ENCODE results near the gene LGALS9.
"Not testable (repeated sequence)": the region's sequence is repeated elsewhere in the genome, so short reads cannot be mapped to it uniquely, and the experiment has no call there.

Gene LGALS9

DNA sequence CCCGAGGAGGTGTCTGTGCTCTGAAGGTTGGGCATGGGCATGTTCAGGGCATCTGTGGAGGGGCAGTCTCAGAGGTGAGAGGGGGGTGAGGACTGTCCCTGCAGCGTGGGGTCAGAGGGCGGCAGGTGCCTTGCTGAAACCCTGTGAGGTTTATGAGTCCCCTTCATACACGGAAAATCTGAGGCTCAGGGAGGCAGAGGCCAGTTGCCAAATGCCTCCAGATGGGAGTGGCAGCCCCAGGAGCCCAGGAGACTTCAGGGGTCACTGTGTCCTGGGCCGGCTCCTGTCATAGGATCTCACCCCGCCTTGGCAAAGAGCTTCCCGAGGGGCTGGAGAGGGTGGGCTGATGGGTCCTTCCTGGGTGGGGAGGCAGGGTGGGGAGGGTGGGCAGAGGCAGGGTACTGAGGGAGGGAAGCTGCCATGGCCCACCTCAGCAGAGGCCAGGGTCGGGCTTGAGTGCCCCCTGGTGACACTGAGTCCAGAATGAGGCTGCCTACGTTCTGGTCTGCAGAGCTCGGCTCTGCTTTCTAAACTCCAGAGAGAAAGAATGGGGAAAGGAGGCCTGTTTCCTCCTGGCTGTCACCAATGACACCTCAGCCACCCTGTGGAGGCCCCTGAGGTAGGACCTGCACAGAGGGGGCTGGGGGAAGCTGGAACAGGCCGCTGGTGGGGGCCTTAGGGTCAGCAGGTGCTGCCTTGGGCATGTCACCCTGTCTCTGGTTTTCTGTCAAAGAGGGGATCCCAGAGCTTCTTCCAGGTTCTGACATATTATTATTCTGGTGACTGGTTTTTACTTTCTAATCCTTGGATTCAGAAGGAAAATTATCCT is 1.1 kb downstream of the LGALS9 start:
- no peak for DNase-seq

DNA sequence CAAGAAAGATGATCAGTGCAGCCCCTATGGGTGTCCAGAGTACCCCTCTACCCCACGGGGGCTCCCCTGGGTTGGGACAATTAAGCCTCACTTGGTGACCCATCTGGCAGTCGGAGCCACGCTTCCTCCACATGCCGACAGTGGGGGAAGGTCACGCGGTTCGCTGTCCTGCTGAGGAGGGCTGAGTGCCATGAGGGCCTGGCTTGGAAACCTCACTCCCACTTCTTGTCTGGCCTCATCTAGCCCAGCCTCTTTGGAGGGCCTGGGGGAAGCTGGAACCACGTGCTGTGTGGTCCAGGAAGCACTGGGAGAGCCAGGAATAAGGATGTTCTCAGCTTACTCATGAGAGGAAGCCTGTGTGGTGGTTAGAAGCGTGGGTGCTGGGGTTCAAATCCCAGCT is 1.8 kb downstream of the LGALS9 start:
- peak in 1 of 2 donors; percentile 15 for DNase-seq

GRCh38 chr17:27633312-27634025 is 2.5 kb downstream of the LGALS9 start:
- DNase-seq, result no peak

DNA sequence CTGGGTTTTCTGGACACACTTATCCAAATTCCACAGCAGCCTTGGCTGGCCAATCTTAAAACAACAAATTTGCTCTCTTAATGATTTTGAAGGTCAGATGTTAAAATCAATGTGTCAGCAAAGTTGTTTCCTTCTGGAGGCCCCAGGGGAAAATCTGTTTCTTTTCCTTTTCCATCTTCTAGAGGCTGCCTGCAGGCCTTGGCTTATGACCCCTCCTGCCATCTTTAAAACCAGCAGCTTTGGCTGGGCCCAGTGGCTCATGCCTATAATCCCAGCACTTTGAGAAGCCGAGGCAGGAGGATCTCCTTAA is 3.0 kb downstream of the LGALS9 start:
- DNase-seq, result no peak

DNA sequence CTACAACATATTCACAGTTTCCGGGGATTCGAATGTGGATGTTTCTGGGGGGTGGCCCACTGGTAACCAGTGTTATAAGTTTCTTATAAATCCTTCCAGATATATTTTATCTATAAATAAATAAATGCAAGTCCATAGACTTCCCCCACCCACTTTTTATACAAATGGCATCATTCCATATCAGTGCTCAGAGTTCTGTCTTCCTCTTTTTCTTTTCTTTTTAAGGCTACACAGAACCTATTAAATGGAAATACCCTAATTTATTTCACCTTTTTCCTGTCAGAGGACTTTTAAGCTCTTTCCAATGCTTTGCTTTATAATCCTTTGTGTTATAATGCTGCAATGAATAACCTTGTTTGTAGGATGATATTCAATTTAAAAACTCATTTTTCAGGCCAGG is 3.8 kb downstream of the LGALS9 start:
- DNase-seq, result no peak

- peak; percentile 16 to 52 for DNase-seq
These were observed 4.4 kb downstream of the LGALS9 start for GRCh38 chr17:27635275-27635823.

GRCh38 chr17:27636005-27636520 is 5.1 kb downstream of the LGALS9 start:
- DNase-seq, result not testable (repeated sequence)

GRCh38 chr17:27637818-27638217 is 6.8 kb downstream of the LGALS9 start:
- not testable (repeated sequence) for DNase-seq

GRCh38 chr17:27638415-27638914 is 7.5 kb downstream of the LGALS9 start:
- not testable (repeated sequence) for DNase-seq

DNA sequence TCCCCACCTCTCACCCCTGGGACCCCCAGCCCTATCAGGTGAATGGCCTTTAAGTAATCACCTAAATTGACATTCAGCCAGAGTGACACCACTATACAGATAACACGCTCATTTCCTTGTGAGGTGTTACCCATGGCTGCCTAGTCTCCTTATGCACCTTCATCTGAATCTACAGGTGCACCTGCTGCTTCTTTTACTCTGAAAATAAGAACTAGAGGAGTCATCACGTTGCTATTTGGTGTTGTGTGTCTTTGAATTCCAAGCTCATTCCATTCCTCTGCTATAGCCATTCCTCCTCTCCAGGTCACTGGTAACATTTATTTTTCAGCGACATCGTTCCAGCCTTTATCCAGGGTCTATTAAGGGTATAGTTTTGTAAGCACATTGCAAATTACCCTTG is 9.8 kb downstream of the LGALS9 start:
- DNase-seq, result no peak

- no peak for DNase-seq
These were observed 13.6 kb downstream of the LGALS9 start for GRCh38 chr17:27644586-27644985.

GRCh38 chr17:27645621-27646020 is 14.6 kb downstream of the LGALS9 start:
- DNase-seq, result not testable (repeated sequence)

DNA sequence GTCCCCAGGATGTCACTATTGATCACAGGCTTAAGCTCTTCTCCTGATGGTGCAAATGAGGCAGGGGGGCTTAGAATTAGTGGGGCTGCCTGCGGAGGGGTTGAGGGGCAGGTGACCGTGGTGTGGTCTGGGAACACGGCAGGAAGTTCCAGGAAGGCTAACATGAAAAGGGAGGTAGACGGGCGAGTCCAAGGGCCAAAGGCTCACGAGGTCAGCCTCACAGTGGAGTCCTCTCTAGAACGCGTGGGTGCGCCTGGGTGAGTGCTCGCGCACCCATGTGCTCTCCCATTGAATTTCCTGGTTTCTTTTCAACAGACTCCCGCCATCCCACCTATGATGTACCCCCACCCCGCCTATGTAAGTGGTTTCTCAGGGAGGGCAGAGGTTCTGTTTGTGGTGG is 15.2 kb downstream of the LGALS9 start:
- no peak for DNase-seq

DNA sequence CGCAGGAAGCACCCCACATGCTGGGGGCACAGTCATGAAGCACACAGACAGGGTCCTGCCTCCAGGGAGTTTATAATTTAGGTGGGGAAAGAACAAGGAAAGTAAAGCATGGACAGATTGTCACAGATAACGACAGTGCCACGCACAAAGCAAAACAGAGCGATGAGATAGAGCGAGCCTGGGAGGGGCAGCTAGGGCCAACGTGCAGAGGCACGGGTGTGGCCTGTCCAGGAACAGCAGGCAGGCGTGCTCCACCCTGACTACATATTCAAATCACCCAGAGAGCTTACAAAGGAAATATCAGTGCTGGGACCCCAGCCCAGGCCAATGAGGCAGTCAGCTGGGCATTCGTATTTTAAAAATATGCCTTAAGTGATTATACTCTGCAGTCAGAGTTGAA is 16.8 kb downstream of the LGALS9 start:
- DNase-seq, result no peak

GRCh38 chr17:27649111-27649571 is 18.2 kb downstream of the LGALS9 start:
- not testable (repeated sequence) for DNase-seq

- DNase-seq, result no peak
These were observed 18.9 kb downstream of the LGALS9 start for GRCh38 chr17:27649929-27650328.

DNA sequence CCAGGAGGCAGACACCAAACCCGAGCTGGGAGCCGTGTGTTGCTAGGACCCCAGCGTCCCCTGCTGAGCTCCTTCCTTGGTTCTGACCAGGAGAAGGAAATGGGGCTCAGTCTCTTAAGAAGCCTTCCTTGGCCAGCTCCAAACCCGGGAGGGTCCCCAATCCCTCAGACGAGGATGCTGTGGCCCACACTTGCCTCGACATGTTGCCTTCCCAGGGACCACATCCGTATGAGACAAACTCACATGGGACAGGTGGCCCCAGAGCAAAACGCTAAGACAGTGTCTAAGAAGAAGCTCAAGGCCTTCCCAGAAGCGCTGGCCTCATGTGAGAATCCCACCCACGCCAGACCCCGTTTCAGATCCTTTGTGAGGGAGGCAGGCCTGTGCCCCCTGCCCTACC is 19.8 kb downstream of the LGALS9 start:
- no peak for DNase-seq

GRCh38 chr17:27651411-27652345 is 20.7 kb downstream of the LGALS9 start:
- DNase-seq, result peak; percentile 62 to 74

- not testable (repeated sequence) for DNase-seq
These were observed 22.5 kb downstream of the LGALS9 start for GRCh38 chr17:27653449-27653971.

GRCh38 chr17:27654136-27654535 is 23.1 kb downstream of the LGALS9 start:
- no peak for DNase-seq

GRCh38 chr17:27654654-27655524 is 23.9 kb downstream of the LGALS9 start:
- DNase-seq, result peak; percentile 61 to 65
